Measurements from ENCODE around the gene NFX1. TPM values are rescaled to one million over a fixed set of nuclear protein-coding genes. Genes with fewer than 3 reads are reported as not detected.

The NFX1 gene
- total RNA-seq, 1 experiment from 2014 or later: 32.6 TPM

- POLR2A ChIA-PET: no interaction called here
These were observed 16.4 kb upstream of the NFX1 start for GRCh38 chr9:33273972-33274328.

GRCh38 chr9:33277484-33277883, 12.8 kb upstream of the NFX1 start:
- Histone ChIP-seq H3K27me3 (replicated peaks; ENCODE audit: control insufficient read depth, insufficient read depth, low read length) (no peaks in the 10 kb centered on the region), H3K4me1 (no peaks in the 10 kb centered on the region), H3K4me3 (ENCODE audit: low read depth, low read length) (no peak overlapping the region), H3K36me3 (ENCODE audit: control insufficient read depth, insufficient read depth, low read length) (peaks cover 4% of the 10 kb centered on the region), H3K9me3 (no peaks in the 10 kb centered on the region)
- H3K4me1 Mint-ChIP-seq (ENCODE audit: low read depth, unreplicated experiment): no peaks in the 10 kb centered on the region
- POLR2A ChIA-PET: no interaction called here
- CTCF ChIA-PET: no interaction called here
- no peaks in the 10 kb centered on the region for H3K27me3 Mint-ChIP-seq (ENCODE audit: insufficient read depth, unreplicated experiment)
- BruUV-seq (replicated peaks): no TSS peak
- no peak for DNase-seq
- H3K36me3 Mint-ChIP-seq (ENCODE audit: insufficient read depth, unreplicated experiment): peaks cover 47% of the 10 kb centered on the region
- no peak overlapping the region for H3K4me3 Mint-ChIP-seq (ENCODE audit: unreplicated experiment)
- no peak overlapping the region for H3K27ac Mint-ChIP-seq (ENCODE audit: unreplicated experiment)
- intact Hi-C loops (cut with micrococcal nuclease; ENCODE audit: unreplicated experiment): no loop called here
- H3K9me3 Mint-ChIP-seq (ENCODE audit: unreplicated experiment): no peaks in the 10 kb centered on the region
- no peak for TF ChIP-seq CTCF (IDR thresholded peaks at IDR 0.05; ENCODE audit: insufficient read depth in 1 of 2, low read depth in 1 of 2, low read length in 1 of 2, severe bottlenecking in 1 of 2, unreplicated experiment in 1 of 2)

More at GRCh38 chr9:33273972-33274328, 16.4 kb upstream of the NFX1 start:
- no peak overlapping the region for H3K4me3 ChIP-seq (ENCODE audit: low read depth, low read length)
- Mint-ChIP-seq H3K4me3 (ENCODE audit: unreplicated experiment) (no peak overlapping the region), H3K27ac (ENCODE audit: unreplicated experiment) (no peak overlapping the region), H3K27me3 (ENCODE audit: insufficient read depth, unreplicated experiment) (no peaks in the 10 kb centered on the region), H3K36me3 (ENCODE audit: insufficient read depth, unreplicated experiment) (peaks cover 52% of the 10 kb centered on the region), H3K9me3 (ENCODE audit: unreplicated experiment) (no peaks in the 10 kb centered on the region), H3K4me1 (ENCODE audit: low read depth, unreplicated experiment) (no peaks in the 10 kb centered on the region)
- no peaks in the 10 kb centered on the region; the same call in 1 of the 2 replicates for H3K4me1 ChIP-seq
- no peak for DNase-seq
- intact Hi-C loops (cut with micrococcal nuclease; ENCODE audit: unreplicated experiment): no loop called here
- peaks cover 3% of the 10 kb centered on the region for H3K36me3 ChIP-seq (ENCODE audit: control insufficient read depth, insufficient read depth, low read length)
- no peaks in the 10 kb centered on the region for H3K27me3 ChIP-seq (replicated peaks; ENCODE audit: control insufficient read depth, insufficient read depth, low read length)
- no TSS peak for BruUV-seq (replicated peaks)
- CTCF ChIA-PET: no interaction called here
- no peak for TF ChIP-seq CTCF (IDR thresholded peaks at IDR 0.05; ENCODE audit: insufficient read depth in 1 of 2, low read depth in 1 of 2, low read length in 1 of 2, severe bottlenecking in 1 of 2, unreplicated experiment in 1 of 2)
- H3K9me3 ChIP-seq: no peaks in the 10 kb centered on the region

GRCh38 chr9:33285502-33285901, 4.8 kb upstream of the NFX1 start:
- ChIA-PET CTCF (no interaction called here), POLR2A (interaction anchor here (0.6 kb wide), 1 partner anchor 21 kb away, joined by 9 read pairs; the partner anchor contains the start of genes BAG1 and CHMP5)
- no peak for DNase-seq
- H3K9me3 ChIP-seq: no peaks in the 10 kb centered on the region
- Mint-ChIP-seq H3K27me3 (ENCODE audit: insufficient read depth, unreplicated experiment) (no peaks in the 10 kb centered on the region), H3K4me3 (ENCODE audit: unreplicated experiment) (no peak overlapping the region), H3K9me3 (ENCODE audit: unreplicated experiment) (no peaks in the 10 kb centered on the region), H3K27ac (ENCODE audit: unreplicated experiment) (no peak overlapping the region), H3K36me3 (ENCODE audit: insufficient read depth, unreplicated experiment) (peaks cover 16% of the 10 kb centered on the region), H3K4me1 (ENCODE audit: low read depth, unreplicated experiment) (no peaks in the 10 kb centered on the region)
- no peak for TF ChIP-seq CTCF (IDR thresholded peaks at IDR 0.05; ENCODE audit: insufficient read depth in 1 of 2, low read depth in 1 of 2, low read length in 1 of 2, severe bottlenecking in 1 of 2, unreplicated experiment in 1 of 2)
- H3K4me1 ChIP-seq: no peaks in the 10 kb centered on the region
- intact Hi-C loops (cut with micrococcal nuclease; ENCODE audit: unreplicated experiment): no loop called here
- H3K27me3 ChIP-seq (replicated peaks; ENCODE audit: control insufficient read depth, insufficient read depth, low read length): no peaks in the 10 kb centered on the region
- no peak overlapping the region for H3K4me3 ChIP-seq (ENCODE audit: low read depth, low read length)
- no TSS peak for BruUV-seq (replicated peaks)
- 0 out of 2 replicates have a peak, but pooled peaks cover 2% of the 10 kb centered on the region for H3K36me3 ChIP-seq (ENCODE audit: control insufficient read depth, insufficient read depth, low read length)
